GM21576 (cell line): ENCODE data around the gene ZNF598.
A peak's percentile ranks its signal among the peaks of the same experiment; 100 is the strongest.
"Not testable (repeated sequence)": the region's sequence is repeated elsewhere in the genome, so short reads cannot be mapped to it uniquely, and the experiment has no call there.

Source experiments
- ATAC-seq: cut with Tn5 transposase; IDR thresholded peaks from one replicate; pipeline ENCODE4 v1.9.1; 2021; ENCODE audit warnings: mild to moderate bottlenecking, moderate library complexity; ENCODE audit not compliant: unreplicated experiment

Gene ZNF598

DNA sequence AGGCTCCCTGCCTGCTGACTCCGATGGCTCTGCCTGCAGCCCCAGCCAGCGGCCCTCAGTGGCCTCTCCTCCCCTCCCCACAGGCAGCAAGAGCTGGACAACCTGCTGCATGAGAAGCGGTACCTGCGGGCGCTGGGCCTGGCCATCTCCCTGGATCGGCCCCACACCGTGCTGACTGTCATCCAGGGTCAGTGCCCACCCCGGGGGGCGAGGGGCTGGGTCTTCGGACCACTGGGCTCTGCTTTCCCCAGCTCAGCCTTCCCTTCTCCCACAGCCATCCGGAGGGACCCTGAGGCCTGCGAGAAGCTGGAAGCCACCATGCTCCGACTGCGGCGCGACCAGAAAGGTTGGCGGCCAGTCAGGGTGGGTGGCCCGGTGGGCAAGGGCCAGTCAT lies 31.7 kb downstream of the ZNF598 start:
- ATAC-seq: no peak

DNA sequence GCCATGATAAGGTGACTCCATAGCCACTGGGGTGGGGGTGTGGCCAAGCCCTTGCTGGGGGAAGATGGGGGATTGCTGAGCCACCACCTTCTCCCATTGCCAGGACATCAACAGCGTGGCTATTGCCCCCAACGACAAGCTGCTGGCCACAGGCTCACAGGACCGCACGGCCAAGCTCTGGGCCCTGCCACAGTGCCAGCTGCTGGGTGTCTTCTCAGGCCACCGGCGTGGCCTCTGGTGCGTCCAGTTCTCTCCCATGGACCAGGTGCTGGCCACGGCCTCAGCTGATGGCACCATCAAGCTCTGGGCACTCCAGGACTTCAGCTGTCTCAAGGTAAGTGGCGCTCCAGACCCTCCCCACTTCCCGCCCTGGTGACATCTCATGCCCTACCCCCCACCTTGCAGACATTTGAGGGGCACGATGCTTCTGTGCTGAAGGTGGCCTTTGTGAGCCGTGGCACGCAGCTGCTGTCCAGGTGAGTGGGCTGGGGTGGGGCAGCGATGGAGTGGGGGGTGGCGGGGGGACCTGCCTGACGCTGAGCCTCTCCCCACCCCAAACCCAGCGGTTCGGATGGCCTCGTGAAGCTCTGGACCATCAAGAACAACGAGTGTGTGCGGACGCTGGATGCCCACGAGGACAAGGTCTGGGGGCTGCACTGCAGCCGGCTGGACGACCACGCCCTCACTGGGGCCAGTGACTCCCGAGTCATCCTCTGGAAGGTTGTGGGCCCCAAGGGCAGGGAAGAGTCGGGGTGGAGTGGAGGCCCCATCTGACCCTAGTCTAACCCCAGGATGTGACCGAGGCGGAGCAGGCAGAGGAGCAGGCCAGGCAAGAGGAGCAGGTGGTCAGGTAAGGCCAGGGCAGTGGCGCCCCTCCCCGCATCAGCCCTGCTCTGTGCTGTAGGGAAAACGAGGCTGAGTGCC lies 32.4 kb downstream of the ZNF598 start:
- ATAC-seq: no peak

- ATAC-seq: no peak
Measured at GRCh38 chr16:1976216-1976520, 33.5 kb downstream of the ZNF598 start.

DNA sequence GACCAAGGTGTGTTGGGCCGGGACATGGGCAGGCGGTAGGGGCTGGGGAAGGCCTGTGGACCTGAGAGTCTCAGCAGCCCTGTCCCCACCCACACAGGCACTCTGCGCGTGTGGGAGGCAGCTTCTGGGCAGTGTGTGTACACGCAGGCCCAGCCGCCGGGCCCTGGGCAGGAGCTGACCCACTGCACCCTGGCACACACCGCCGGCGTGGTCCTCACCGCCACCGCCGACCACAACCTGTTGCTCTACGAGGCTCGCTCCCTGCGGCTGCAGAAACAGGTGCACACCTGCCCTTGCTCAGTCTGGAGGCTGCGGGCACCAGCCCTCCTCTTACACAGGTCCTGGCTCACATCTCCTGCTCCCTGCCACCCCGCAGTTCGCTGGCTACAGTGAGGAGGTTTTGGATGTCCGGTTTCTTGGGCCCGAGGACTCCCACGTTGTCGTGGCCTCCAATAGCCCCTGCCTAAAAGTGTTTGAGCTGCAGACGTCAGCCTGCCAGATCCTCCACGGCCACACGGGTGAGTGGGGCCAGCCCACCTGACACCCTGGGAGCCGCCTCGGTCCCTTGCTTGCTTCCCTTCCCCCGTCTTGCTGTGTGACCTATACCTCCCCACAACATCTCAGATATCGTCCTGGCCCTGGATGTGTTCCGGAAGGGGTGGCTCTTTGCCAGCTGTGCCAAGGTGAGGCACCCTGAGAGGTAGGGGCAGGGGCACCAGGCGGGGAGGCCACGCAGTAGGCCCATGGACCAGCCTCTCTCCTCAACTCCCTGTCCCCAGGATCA lies 34.0 kb downstream of the ZNF598 start:
- ATAC-seq: no peak

- ATAC-seq: no peak
Measured at GRCh38 chr16:1974157-1975070, 35.2 kb downstream of the ZNF598 start.

- no peak for ATAC-seq
Measured at GRCh38 chr16:1973461-1974156, 36.0 kb downstream of the ZNF598 start.

DNA sequence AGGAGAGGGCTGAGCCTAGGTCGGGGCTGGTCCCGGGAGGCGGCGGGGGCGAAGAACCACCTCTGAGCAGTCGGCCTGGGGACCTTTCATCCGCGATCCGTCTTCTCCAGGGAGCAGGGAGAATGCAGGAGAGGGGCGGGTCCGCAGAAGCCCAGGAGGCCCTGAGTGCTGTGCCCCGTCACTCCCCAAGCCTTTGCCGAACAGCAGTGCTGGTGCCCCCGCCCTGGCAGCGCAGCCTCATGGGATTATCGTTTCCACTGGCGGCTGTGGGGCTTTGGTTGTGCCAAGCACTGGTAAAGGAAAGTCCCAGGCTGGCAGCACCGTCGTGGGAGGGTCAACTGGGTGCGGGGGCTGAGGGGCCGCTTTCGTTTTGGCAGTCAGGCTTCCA lies 37.1 kb downstream of the ZNF598 start:
- no peak for ATAC-seq

- peak; percentile 69 for ATAC-seq
Measured at GRCh38 chr16:1971796-1972489, 37.7 kb downstream of the ZNF598 start, which contains the start of gene TBL3. Gene TBL3, plus strand, starts transcription at chr16:1972053. Its CDS starts 112 bp downstream, at chr16:1972165.

DNA sequence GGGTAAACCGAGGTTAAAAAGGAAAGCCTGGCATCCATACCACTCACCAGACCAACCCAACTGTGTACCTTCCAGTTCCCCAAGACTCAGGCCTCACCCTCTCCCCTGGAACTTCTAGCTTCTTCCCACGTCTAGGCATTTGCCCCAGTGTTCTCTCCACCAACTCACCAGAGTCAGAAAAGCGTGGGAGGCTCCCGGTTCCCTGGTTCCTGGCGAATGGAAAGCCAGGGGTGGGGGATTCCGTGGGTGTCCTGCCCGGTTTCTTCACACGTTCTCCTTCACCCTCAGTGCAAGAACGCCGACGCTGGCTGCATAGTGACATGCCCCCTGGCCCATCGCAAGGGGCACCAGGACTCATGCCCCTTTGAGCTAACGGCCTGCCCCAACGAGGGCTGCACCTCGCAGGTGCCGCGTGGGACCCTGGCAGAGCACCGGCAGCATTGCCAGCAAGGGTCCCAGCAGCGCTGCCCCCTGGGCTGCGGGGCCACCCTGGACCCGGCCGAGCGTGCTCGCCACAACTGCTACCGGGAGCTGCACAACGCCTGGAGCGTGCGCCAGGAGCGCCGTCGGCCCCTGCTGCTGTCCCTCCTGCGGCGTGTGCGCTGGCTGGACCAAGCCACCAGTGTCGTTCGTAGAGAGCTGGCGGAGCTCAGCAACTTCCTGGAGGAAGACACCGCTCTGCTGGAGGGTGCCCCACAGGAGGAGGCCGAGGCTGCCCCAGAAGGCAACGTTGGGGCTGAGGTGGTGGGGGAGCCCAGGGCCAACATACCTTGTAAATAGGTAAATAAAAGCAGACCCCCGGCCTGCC lies 41.3 kb downstream of the ZNF598 start:
- no peak for ATAC-seq

DNA sequence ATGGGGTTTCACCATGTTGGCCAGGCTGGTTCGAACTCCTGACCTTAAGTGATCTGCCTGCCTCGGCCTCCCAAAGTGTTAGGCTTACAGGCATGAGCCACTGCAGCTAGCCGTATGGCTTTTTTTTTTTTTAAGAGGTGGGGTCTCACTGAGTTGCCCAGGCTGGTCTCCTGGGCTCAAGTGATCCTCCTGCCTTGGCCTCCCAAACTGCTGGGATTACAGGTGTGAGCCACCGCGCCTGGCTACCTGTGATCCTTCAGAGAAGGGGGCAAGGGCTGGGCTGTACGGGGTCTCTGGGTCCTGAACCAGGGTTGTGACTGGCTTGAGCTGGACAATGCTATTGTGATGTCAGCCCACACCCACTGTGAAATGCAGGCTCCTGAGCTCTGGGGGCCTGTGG lies 43.2 kb downstream of the ZNF598 start, which contains the start of gene RNF151:
TSS of gene RNF151 (plus strand) at position 397 of the 400 bp plus-strand sequence. CDS start 26 bp downstream, outside the sequence.
- no peak for ATAC-seq

DNA sequence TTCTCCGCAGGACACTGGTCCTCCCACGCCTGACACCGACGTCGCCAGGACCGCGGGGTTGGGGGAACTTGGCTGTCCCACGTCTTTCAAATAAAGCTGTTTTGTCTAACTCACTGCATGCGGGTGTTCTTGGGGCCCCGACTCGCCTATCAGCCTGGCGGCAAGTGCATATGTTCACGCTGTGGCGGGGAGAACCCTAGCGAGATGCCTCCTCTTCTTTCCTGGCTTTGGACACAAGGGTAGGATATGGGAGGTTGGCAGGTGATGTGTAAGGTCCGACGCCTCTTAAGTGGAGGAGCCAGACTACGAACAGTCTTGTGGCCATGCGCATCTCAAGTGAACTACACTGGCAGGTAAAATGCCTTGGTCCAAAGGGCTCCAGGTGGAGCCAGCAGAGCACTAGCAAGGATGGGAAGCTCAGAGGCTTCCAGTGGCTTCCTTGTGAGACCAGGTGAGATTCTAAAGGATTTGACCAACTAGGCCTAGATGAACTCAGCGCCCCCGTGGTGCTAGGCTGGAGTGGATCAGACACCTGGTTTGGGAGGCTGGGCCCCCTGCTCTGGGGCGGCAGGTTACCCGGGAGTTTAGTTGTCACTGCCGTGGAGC lies 44.1 kb downstream of the ZNF598 start:
- ATAC-seq: no peak

DNA sequence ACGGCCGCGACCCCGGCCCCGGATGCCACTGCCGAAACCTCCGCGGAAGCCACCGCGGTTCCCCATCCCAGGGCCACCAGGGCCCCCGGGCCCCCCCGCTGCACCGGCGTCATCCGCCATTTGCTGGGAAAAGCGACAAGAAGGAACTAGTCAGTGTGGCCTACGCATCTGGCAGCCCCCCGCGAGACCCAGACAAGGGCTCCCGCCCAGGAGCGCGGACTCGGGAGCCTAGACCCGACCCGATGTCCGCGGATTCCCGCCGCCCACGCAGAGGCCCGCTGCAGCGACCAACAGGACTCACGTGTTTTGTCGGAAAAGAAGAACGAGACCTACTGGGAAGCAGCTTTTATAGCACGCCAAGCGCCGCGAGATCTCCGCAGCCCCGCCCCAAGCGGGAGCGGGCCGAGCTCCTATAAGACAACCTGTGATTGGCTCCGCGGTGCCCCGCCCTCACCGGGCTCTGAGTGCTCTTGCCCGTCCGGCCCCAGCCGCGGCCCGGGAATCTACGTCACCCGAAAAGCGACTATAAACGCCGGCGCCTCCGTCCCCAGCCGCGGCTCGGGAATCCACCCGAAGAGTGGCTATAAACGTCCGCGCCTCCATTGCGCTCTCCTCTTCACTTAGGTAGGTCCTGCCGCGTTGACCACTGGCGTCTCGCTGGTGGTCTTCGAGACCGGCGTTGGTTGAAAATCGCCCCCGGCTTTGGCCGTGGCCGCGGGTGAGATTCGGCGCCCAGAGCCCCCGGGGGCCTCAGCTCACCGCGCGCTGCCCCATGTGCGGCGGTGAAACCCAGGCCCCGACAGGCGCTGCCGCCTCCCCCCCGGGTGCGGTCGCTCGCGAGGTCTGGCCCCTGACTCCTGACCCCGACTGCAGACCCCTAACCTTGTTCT lies 44.9 kb downstream of the ZNF598 start, which contains the start of gene RPS2:
TSS of gene RPS2 (minus strand) at position 321 of the 890 bp plus-strand sequence. CDS start at position 120, 201 bp downstream.
- peak; percentile 70 for ATAC-seq

GRCh38 chr16:1963806-1964505 lies 45.7 kb downstream of the ZNF598 start:
- ATAC-seq: no peak

DNA sequence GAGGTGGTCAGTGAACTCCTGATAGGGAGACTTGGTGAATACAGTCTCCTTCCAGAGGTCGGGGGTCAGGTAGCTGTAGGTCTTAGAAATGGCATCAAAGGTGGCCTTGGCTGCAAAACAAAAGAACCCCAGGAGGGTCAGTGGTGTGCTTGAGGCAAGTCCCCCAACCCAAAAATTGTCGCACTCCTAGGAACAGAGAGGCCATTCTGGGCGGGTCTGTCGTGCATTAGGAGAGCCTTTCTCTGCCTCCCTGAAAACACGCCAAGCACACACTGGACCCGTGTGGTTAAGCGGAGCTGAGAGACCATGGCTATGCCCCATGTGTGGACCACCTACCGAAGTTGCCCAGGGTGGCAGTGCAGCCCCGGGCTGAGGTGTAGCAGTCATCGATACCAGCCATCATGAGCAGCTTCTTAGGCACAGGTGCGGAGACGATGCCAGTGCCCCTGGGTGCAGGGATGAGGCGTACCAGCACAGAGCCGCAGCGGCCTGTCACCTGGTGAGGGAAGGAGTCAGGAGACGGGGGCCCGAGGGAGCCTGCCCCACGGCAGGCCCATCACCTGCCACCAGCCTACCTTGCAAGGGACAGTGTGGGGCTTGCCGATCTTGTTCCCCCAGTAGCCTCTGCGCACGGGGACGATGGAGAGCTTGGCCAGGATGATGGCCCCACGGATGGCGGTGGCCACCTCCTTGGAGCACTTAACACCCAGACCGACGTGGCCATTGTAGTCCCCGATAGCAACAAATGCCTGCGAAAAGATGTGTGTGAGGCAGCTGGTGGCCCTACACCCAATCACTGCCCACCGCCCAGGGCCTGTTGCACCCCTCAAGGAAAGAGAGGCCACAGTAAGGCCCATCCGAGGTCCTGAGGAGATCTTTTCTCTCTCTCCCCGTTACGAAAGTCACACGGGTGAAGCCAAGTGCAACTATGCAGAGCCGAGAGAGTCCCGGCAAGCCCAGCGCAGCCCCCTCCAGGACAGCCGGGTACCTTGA lies 47.2 kb downstream of the ZNF598 start:
- not testable (repeated sequence) for ATAC-seq

- no peak for ATAC-seq
Measured at GRCh38 chr16:1961651-1962067, 48.0 kb downstream of the ZNF598 start.
